ENCODE results near the gene TMEM178B. TPM values are rescaled to one million over a fixed set of nuclear protein-coding genes. Genes with fewer than 3 reads are reported as not detected.
A peak's percentile ranks its signal among the peaks of the same experiment; 100 is the strongest.

TMEM178B gene
- total and polyA plus RNA-seq, 9 of the 15 experiments (the other 6 are each of a cell fraction or from before 2014, with no cell fraction given) = under 0.01 to 0.03 (median 0.01) TPM; not detected in 5

GRCh38 chr7:141484907-141485306, 411.0 kb downstream of the TMEM178B start:
- Histone ChIP-seq H3K79me2 (ENCODE audit: control insufficient read depth, insufficient read depth, low read length) (no peaks in the 10 kb centered on the region), H3K27ac (ENCODE audit: extremely low read depth, low read depth, low read length) (no peak overlapping the region), H3K4me1 (replicated peaks in 1 of 2; ENCODE audit: control insufficient read depth in 2 of 2, insufficient read depth in 2 of 2, low read length in 2 of 2) (no peaks in the 10 kb centered on the region), H3K27me3 (ENCODE audit: control insufficient read depth in 2 of 2, insufficient read depth in 2 of 2, low read length in 2 of 2) (peaks cover 10 to 34% of the 10 kb centered on the region in 2 experiments; a peak in 4 of 5 replicates), H2AFZ (ENCODE audit: low read depth, low read length) (no peak overlapping the region), H4K20me1 (replicated peaks; ENCODE audit: control insufficient read depth, insufficient read depth, low read length) (no peaks in the 10 kb centered on the region), H3K9ac (ENCODE audit: insufficient read depth in 1 of 2, low read depth in 2 of 2, low read length in 2 of 2) (no peak overlapping the region), H3K4me3 (no peak overlapping the region), H3K4me2 (ENCODE audit: insufficient read depth, low read length) (no peak overlapping the region), H3K9me1 (ENCODE audit: control insufficient read depth, insufficient read depth, low read length) (no peaks in the 10 kb centered on the region), H3K36me3 (ENCODE audit: control insufficient read depth, insufficient read depth, low read length) (no peaks in the 10 kb centered on the region), H3K9me3 (replicated peaks; ENCODE audit: control insufficient read depth, insufficient read depth, low read depth, low read length) (no peaks in the 10 kb centered on the region)
- intact Hi-C loops (cut with micrococcal nuclease) = no loop called here
- POLR2A ChIA-PET = no interaction called here
- in situ Hi-C loops (cut with MboI) = no loop called here
- no peak for TF ChIP-seq THRB (CRISPR knock-in tag; conservative IDR thresholded peaks at IDR 0.05)
- no peak for TF ChIP-seq EHMT2 (IDR thresholded peaks at IDR 0.05)
- no peak for TF ChIP-seq TARDBP (IDR thresholded peaks at IDR 0.05)
- BruUV-seq (replicated peaks) = no TSS peak
- CTCF ChIA-PET (ENCODE audit: low intra/inter-chr PET ratio) = no interaction called here
- FAIRE-seq = no peak
- 7% methylated on average over 1 of the region's 1 CpG for WGBS (ENCODE audit: insufficient coverage, low coverage, missing lambda C conversion rate)
- ATAC-seq = no peak
- no peak for DNase-seq (ENCODE audit: extremely low read depth in 1 of 4, low spot score in 3 of 4)

- ATAC-seq = no peak
Measured at GRCh38 chr7:141486959-141487358, 413.1 kb downstream of the TMEM178B start.

More at GRCh38 chr7:141486959-141487358, 413.1 kb downstream of the TMEM178B start:
- Histone ChIP-seq H3K27ac (ENCODE audit: extremely low read depth, low read depth, low read length) (no peak overlapping the region), H3K79me2 (ENCODE audit: control insufficient read depth, insufficient read depth, low read length) (no peaks in the 10 kb centered on the region), H4K20me1 (replicated peaks; ENCODE audit: control insufficient read depth, insufficient read depth, low read length) (no peaks in the 10 kb centered on the region), H3K27me3 (ENCODE audit: control insufficient read depth in 2 of 2, insufficient read depth in 2 of 2, low read length in 2 of 2) (peaks cover 4 to 33% of the 10 kb centered on the region in 2 experiments; a peak in 3 of 5 replicates), H3K36me3 (ENCODE audit: control insufficient read depth, insufficient read depth, low read length) (no peaks in the 10 kb centered on the region), H3K4me1 (replicated peaks in 1 of 2; ENCODE audit: control insufficient read depth in 2 of 2, insufficient read depth in 2 of 2, low read length in 2 of 2) (no peaks in the 10 kb centered on the region), H2AFZ (ENCODE audit: low read depth, low read length) (no peak overlapping the region), H3K4me3 (no peak overlapping the region), H3K9me3 (replicated peaks; ENCODE audit: control insufficient read depth, insufficient read depth, low read depth, low read length) (no peaks in the 10 kb centered on the region), H3K9me1 (ENCODE audit: control insufficient read depth, insufficient read depth, low read length) (no peaks in the 10 kb centered on the region), H3K9ac (ENCODE audit: insufficient read depth in 1 of 2, low read depth in 2 of 2, low read length in 2 of 2) (no peak overlapping the region), H3K4me2 (ENCODE audit: insufficient read depth, low read length) (no peak overlapping the region)
- BruUV-seq (replicated peaks) = no TSS peak
- intact Hi-C loops (cut with micrococcal nuclease) = no loop called here
- DNase-seq (ENCODE audit: extremely low read depth in 1 of 4, low spot score in 3 of 4) = no peak
- CTCF ChIA-PET (ENCODE audit: low intra/inter-chr PET ratio) = no interaction called here
- in situ Hi-C loops (cut with MboI) = no loop called here
- TF ChIP-seq RAD21 (CRISPR knock-in tag; conservative IDR thresholded peaks at IDR 0.05 in 1 of 2, IDR thresholded peaks at IDR 0.05 in 1 of 2) (0 out of 4 replicates have a peak, but pooled peaks of 1 of the 2 experiments have one; percentile 6), HOXB6 (CRISPR knock-in tag; IDR thresholded peaks at IDR 0.05; ENCODE audit: borderline replicate concordance) (no peak)
- WGBS (ENCODE audit: insufficient coverage, low coverage, missing lambda C conversion rate) = 2% methylated on average over 3 of the region's 3 CpGs
- POLR2A ChIA-PET = interaction anchor here (0.5 kb wide), 1 partner anchor 26 kb away, joined by 3 read pairs; no protein-coding TSS in a partner anchor
- FAIRE-seq = no peak
